Measurements from ENCODE around the gene DSE.

The DSE gene

DNA sequence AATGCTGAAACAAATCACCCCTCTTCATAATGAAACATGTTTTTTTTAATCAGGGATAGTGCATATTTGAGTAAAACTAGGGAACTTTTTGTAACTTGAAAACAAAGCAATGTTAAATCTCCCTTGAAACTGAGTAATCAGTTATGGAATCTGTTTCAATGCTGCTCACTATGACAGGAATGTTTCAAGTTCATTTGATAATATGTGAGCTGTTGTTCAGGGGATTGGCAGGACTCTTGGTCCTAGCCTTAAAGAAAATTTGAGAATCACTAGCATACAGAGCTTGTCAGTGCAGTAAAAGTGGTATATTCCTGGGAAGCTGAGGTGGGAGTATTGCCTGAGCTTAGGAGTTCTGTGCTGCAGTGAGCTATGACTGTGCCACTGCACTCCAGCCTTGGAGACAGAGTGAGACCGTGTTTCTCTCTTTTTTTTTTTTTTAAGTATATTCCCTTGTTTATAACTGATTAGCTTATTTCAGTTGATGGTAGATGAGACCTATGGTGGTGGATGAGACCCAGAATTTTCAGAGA, 68.8 kb downstream of the DSE start:
- WGBS, 2 experiments = 100% methylated on average over 1 of the region's 1 CpG; no CpG with 5 or more reads in 1 of the 2 experiments
- Histone ChIP-seq H3K27ac (ENCODE audit: insufficient read depth, low read depth, low read length, poor library complexity, severe bottlenecking) (no peak overlapping the region), H3K4me3 (ENCODE audit: insufficient read depth, low read depth, low read length) (no peak overlapping the region)

DNA sequence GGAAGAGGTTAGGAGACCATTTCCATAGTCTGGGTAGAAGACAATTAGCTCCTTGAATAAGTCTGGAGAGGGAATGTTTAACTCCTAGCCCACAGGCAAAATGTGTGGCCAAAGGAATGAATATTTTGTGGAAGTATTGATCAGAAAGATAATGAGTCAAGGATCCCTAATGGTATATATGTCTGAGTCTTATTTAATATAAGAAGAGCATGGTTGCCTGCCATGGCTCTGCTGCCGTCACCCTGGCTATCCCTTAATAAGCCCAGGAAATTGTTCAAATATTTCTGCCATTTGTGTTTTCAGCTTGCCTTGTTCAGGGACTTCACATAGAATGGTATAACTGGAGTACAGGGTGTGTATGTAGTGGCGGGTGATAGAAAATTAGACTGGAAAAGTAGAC, 72.4 kb downstream of the DSE start:
- no peak overlapping the region for H3K27ac ChIP-seq (ENCODE audit: insufficient read depth, low read depth, low read length, poor library complexity, severe bottlenecking)
- H3K4me3 ChIP-seq (ENCODE audit: insufficient read depth, low read depth, low read length) = no peak overlapping the region
- no peaks in the 10 kb centered on the region for H3K36me3 ChIP-seq (ENCODE audit: control insufficient read depth, insufficient read depth, low read length)
- H3K27me3 ChIP-seq (ENCODE audit: control insufficient read depth, insufficient read depth, low read length, poor library complexity, severe bottlenecking) = no peaks in the 10 kb centered on the region
- no peaks in the 10 kb centered on the region for H3K9me3 ChIP-seq (ENCODE audit: control insufficient read depth, low read length)
- 97 to 100% methylated on average over 2 of the region's 2 CpGs for WGBS, 2 experiments
- H3K4me1 ChIP-seq (ENCODE audit: control insufficient read depth, insufficient read depth, low read length) = no peaks in the 10 kb centered on the region

More for the DNA sequence above, 68.8 kb downstream of the DSE start:
- Histone ChIP-seq H3K27me3 (ENCODE audit: control insufficient read depth, insufficient read depth, low read length, poor library complexity, severe bottlenecking) (no peaks in the 10 kb centered on the region), H3K36me3 (ENCODE audit: control insufficient read depth, insufficient read depth, low read length) (no peaks in the 10 kb centered on the region), H3K4me1 (ENCODE audit: control insufficient read depth, insufficient read depth, low read length) (no peaks in the 10 kb centered on the region), H3K9me3 (ENCODE audit: control insufficient read depth, low read length) (no peaks in the 10 kb centered on the region)

DNA sequence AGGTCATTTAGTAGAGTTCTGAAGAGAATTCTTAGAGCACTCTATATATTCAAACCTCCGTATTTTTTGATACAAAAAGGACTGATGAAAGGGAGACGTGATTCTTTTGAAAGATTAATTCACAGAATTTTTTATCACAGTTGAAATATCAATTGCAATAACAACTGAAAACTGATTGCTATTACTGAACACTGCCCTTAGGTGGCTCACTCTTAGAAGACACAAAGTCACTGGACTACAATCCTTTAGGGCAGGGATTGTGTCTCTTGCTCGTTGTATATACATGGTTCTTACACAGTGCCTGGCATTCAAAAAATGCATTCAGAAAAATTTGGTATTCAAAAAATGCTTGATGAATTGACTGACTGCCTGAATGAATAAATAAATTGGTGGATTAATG, 73.3 kb downstream of the DSE start:
- H3K4me1 ChIP-seq (ENCODE audit: control insufficient read depth, insufficient read depth, low read length) = no peaks in the 10 kb centered on the region
- H3K4me3 ChIP-seq (ENCODE audit: insufficient read depth, low read depth, low read length) = no peak overlapping the region
- no peaks in the 10 kb centered on the region for H3K36me3 ChIP-seq (ENCODE audit: control insufficient read depth, insufficient read depth, low read length)
- no peaks in the 10 kb centered on the region for H3K27me3 ChIP-seq (ENCODE audit: control insufficient read depth, insufficient read depth, low read length, poor library complexity, severe bottlenecking)
- 84 to 93% methylated on average over 1 of the region's 3 CpGs for WGBS, 2 experiments
- H3K9me3 ChIP-seq (ENCODE audit: control insufficient read depth, low read length) = no peaks in the 10 kb centered on the region
- no peak overlapping the region for H3K27ac ChIP-seq (ENCODE audit: insufficient read depth, low read depth, low read length, poor library complexity, severe bottlenecking)

- Histone ChIP-seq H3K36me3 (ENCODE audit: control insufficient read depth, insufficient read depth, low read length) (no peaks in the 10 kb centered on the region), H3K27me3 (ENCODE audit: control insufficient read depth, insufficient read depth, low read length, poor library complexity, severe bottlenecking) (no peaks in the 10 kb centered on the region), H3K27ac (ENCODE audit: insufficient read depth, low read depth, low read length, poor library complexity, severe bottlenecking) (no peak overlapping the region), H3K4me1 (ENCODE audit: control insufficient read depth, insufficient read depth, low read length) (no peaks in the 10 kb centered on the region), H3K4me3 (ENCODE audit: insufficient read depth, low read depth, low read length) (no peak overlapping the region), H3K9me3 (ENCODE audit: control insufficient read depth, low read length) (no peaks in the 10 kb centered on the region)
- 81 to 100% methylated on average over 1 of the region's 1 CpG for WGBS, 2 experiments
Measured at GRCh38 chr6:116444575-116444974, 73.8 kb downstream of the DSE start.

- WGBS, 2 experiments = 85 to 87% methylated on average over 5 of the region's 5 CpGs
Measured at GRCh38 chr6:116445102-116445501, 74.4 kb downstream of the DSE start.

DNA sequence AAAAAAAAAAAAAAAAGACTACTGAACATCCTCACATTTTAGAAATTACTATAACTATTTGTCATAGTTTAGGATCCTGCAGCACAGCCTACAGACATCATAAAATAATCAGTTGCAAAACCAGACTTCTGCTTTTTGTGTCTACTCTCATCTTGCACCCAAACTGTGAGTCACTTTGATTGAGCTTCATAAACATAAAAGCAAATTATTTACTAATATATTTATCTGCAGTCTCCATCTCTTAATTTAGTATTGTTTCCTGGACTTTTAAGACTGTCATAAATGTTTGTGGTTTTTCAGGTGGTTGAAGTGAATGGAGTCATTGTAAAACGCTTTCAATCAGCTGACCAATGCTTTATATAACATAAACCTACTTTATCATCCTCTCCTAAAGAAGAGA, 75.7 kb downstream of the DSE start:
- Histone ChIP-seq H3K4me1 (ENCODE audit: control insufficient read depth, insufficient read depth, low read length) (no peaks in the 10 kb centered on the region), H3K36me3 (ENCODE audit: control insufficient read depth, insufficient read depth, low read length) (no peaks in the 10 kb centered on the region), H3K9me3 (ENCODE audit: control insufficient read depth, low read length) (no peaks in the 10 kb centered on the region), H3K27me3 (ENCODE audit: control insufficient read depth, insufficient read depth, low read length, poor library complexity, severe bottlenecking) (no peaks in the 10 kb centered on the region), H3K4me3 (ENCODE audit: insufficient read depth, low read depth, low read length) (no peak overlapping the region), H3K27ac (ENCODE audit: insufficient read depth, low read depth, low read length, poor library complexity, severe bottlenecking) (no peak overlapping the region)
- WGBS, 2 experiments = no CpG with 5 or more reads among the region's 1 CpG

More at GRCh38 chr6:116445102-116445501, 74.4 kb downstream of the DSE start:
- no peaks in the 10 kb centered on the region for H3K36me3 ChIP-seq (ENCODE audit: control insufficient read depth, insufficient read depth, low read length)
- H3K27me3 ChIP-seq (ENCODE audit: control insufficient read depth, insufficient read depth, low read length, poor library complexity, severe bottlenecking) = no peaks in the 10 kb centered on the region
- no peak overlapping the region for H3K4me3 ChIP-seq (ENCODE audit: insufficient read depth, low read depth, low read length)
- no peaks in the 10 kb centered on the region for H3K9me3 ChIP-seq (ENCODE audit: control insufficient read depth, low read length)
- no peaks in the 10 kb centered on the region for H3K4me1 ChIP-seq (ENCODE audit: control insufficient read depth, insufficient read depth, low read length)
- no peak overlapping the region for H3K27ac ChIP-seq (ENCODE audit: insufficient read depth, low read depth, low read length, poor library complexity, severe bottlenecking)

DNA sequence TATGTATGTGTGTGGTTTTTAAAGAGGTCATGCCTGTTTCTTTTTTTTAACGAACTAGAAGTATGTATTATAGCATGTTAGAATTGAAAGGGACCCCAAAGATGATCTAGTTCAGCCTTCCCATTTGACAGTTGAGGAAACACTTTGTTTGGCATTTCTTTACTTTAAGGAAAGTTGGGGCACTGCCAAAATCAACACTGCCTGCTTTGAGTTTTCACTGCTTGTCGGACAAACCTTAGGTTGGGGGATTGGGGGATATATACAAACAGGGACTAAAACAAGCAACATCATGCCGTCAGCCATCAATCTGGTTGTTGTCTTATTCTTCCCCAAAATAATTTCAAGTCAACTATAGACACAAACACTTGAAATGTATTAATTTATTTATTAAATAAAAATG, 76.3 kb downstream of the DSE start:
- no peak overlapping the region for H3K4me3 ChIP-seq (ENCODE audit: insufficient read depth, low read depth, low read length)
- no peaks in the 10 kb centered on the region for H3K4me1 ChIP-seq (ENCODE audit: control insufficient read depth, insufficient read depth, low read length)
- no peaks in the 10 kb centered on the region for H3K27me3 ChIP-seq (ENCODE audit: control insufficient read depth, insufficient read depth, low read length, poor library complexity, severe bottlenecking)
- no peak overlapping the region for H3K27ac ChIP-seq (ENCODE audit: insufficient read depth, low read depth, low read length, poor library complexity, severe bottlenecking)
- no peaks in the 10 kb centered on the region for H3K9me3 ChIP-seq (ENCODE audit: control insufficient read depth, low read length)
- no peaks in the 10 kb centered on the region for H3K36me3 ChIP-seq (ENCODE audit: control insufficient read depth, insufficient read depth, low read length)
- 83 to 85% methylated on average over 2 to 3 of the region's 3 CpGs for WGBS, 2 experiments

GRCh38 chr6:116447496-116448011, 76.8 kb downstream of the DSE start:
- H3K9me3 ChIP-seq (ENCODE audit: control insufficient read depth, low read length) = no peaks in the 10 kb centered on the region
- 61 to 73% methylated on average over 2 of the region's 2 CpGs for WGBS, 2 experiments
- no peaks in the 10 kb centered on the region for H3K27me3 ChIP-seq (ENCODE audit: control insufficient read depth, insufficient read depth, low read length, poor library complexity, severe bottlenecking)
- no peaks in the 10 kb centered on the region for H3K4me1 ChIP-seq (ENCODE audit: control insufficient read depth, insufficient read depth, low read length)
- H3K4me3 ChIP-seq (ENCODE audit: insufficient read depth, low read depth, low read length) = no peak overlapping the region
- no peak overlapping the region for H3K27ac ChIP-seq (ENCODE audit: insufficient read depth, low read depth, low read length, poor library complexity, severe bottlenecking)
- no peaks in the 10 kb centered on the region for H3K36me3 ChIP-seq (ENCODE audit: control insufficient read depth, insufficient read depth, low read length)

DNA sequence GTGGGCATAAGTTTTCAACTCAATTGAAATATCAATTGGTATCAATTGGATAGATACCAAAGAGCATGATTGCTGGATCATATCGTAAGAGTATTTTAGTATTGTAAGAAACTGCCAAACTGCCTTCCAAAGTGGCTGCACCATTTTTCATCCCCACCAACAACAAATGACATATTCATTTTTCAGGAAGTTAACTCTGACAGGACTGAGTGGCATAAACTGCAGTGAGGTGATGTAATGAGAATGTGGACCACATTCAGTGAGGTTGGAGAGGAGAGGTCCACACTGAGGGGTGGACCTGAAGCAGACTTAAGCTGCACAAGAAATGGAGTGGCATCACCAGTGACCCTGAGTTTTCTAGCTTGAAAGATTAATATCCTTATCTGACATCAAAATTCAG, 78.8 kb downstream of the DSE start:
- Histone ChIP-seq H3K27ac (ENCODE audit: insufficient read depth, low read depth, low read length, poor library complexity, severe bottlenecking) (no peak overlapping the region), H3K9me3 (ENCODE audit: control insufficient read depth, low read length) (no peaks in the 10 kb centered on the region), H3K4me3 (ENCODE audit: insufficient read depth, low read depth, low read length) (no peak overlapping the region), H3K27me3 (ENCODE audit: control insufficient read depth, insufficient read depth, low read length, poor library complexity, severe bottlenecking) (no peaks in the 10 kb centered on the region), H3K36me3 (ENCODE audit: control insufficient read depth, insufficient read depth, low read length) (no peaks in the 10 kb centered on the region), H3K4me1 (ENCODE audit: control insufficient read depth, insufficient read depth, low read length) (no peaks in the 10 kb centered on the region)
- 100% methylated on average over 1 of the region's 1 CpG; no CpG with 5 or more reads in 1 of the 2 experiments for WGBS, 2 experiments

GRCh38 chr6:116450185-116450710, 79.5 kb downstream of the DSE start:
- Histone ChIP-seq H3K4me3 (ENCODE audit: insufficient read depth, low read depth, low read length) (no peak overlapping the region), H3K9me3 (ENCODE audit: control insufficient read depth, low read length) (no peaks in the 10 kb centered on the region), H3K27me3 (ENCODE audit: control insufficient read depth, insufficient read depth, low read length, poor library complexity, severe bottlenecking) (no peaks in the 10 kb centered on the region), H3K27ac (ENCODE audit: insufficient read depth, low read depth, low read length, poor library complexity, severe bottlenecking) (no peak overlapping the region), H3K36me3 (ENCODE audit: control insufficient read depth, insufficient read depth, low read length) (no peaks in the 10 kb centered on the region), H3K4me1 (ENCODE audit: control insufficient read depth, insufficient read depth, low read length) (no peaks in the 10 kb centered on the region)
- WGBS, 2 experiments = 70 to 95% methylated on average over 1 of the region's 1 CpG
